HL-60 (cell line): ENCODE results near the gene ROR2.

ENCODE experiments used
- DNase-seq, 2 experiments: peaks; one replicate each; pipeline ENCODE4 v3.0.0-alpha.2; 2010 to 2020; ENCODE audit warnings: low read depth in 1 of 2, low spot score in 1 of 2
- H3K27ac ChIP-seq: fragments of 250-450 bp; sonication (Bioruptor Pico); replicated peaks from 2 replicates; pipeline ENCODE4 v1.5.1; 2020; ENCODE audit warnings: mild to moderate bottlenecking, moderate library complexity
- H3K27me3 ChIP-seq: fragments of 250-450 bp; sonication (Bioruptor Pico); 2 replicates; pipeline ENCODE4 v1.5.1; 2021; ENCODE audit warnings: mild to moderate bottlenecking, moderate library complexity; ENCODE audit not compliant: insufficient read depth, poor library complexity, severe bottlenecking
- H3K4me3 ChIP-seq: replicated peaks from 2 replicates; pipeline ENCODE4 v1.5.1; 2011; ENCODE audit warnings: mild to moderate bottlenecking, control low read depth, low read length; ENCODE audit not compliant: insufficient read depth
- GABPA ChIP-seq: IDR thresholded peaks from 2 replicates; pipeline ENCODE4 v1.6.1; 2012; ENCODE audit warnings: low read depth
- POLR2AphosphoS5 ChIP-seq: IDR thresholded peaks from 2 replicates; pipeline ENCODE4 v1.6.1; 2012; ENCODE audit warnings: low read depth
- SPI1 ChIP-seq: IDR thresholded peaks from 2 replicates; pipeline ENCODE4 v1.6.1; 2012; ENCODE audit warnings: low read depth, mild to moderate bottlenecking, borderline replicate concordance
- TF ChIP-seq, protein P1 (sequence below): IDR thresholded peaks from 2 replicates; pipeline ENCODE4 v1.6.1; 2012; ENCODE audit warnings: low read depth; ENCODE audit not compliant: insufficient replicate concordance
- TF ChIP-seq, protein P2 (sequence below): IDR thresholded peaks from one replicate; pipeline ENCODE4 v1.5.1; 2011; ENCODE audit warnings: low read length, control low read depth, inconsistent platforms; ENCODE audit not compliant: insufficient read depth

ROR2 gene

GRCh38 chr9:91817493-91818224 lies 132.4 kb downstream of the ROR2 start:
- no peak for DNase-seq

GRCh38 chr9:91817106-91817492 lies 132.9 kb downstream of the ROR2 start:
- no peak for TF ChIP-seq GABPA
- TF ChIP-seq, protein P1, sequence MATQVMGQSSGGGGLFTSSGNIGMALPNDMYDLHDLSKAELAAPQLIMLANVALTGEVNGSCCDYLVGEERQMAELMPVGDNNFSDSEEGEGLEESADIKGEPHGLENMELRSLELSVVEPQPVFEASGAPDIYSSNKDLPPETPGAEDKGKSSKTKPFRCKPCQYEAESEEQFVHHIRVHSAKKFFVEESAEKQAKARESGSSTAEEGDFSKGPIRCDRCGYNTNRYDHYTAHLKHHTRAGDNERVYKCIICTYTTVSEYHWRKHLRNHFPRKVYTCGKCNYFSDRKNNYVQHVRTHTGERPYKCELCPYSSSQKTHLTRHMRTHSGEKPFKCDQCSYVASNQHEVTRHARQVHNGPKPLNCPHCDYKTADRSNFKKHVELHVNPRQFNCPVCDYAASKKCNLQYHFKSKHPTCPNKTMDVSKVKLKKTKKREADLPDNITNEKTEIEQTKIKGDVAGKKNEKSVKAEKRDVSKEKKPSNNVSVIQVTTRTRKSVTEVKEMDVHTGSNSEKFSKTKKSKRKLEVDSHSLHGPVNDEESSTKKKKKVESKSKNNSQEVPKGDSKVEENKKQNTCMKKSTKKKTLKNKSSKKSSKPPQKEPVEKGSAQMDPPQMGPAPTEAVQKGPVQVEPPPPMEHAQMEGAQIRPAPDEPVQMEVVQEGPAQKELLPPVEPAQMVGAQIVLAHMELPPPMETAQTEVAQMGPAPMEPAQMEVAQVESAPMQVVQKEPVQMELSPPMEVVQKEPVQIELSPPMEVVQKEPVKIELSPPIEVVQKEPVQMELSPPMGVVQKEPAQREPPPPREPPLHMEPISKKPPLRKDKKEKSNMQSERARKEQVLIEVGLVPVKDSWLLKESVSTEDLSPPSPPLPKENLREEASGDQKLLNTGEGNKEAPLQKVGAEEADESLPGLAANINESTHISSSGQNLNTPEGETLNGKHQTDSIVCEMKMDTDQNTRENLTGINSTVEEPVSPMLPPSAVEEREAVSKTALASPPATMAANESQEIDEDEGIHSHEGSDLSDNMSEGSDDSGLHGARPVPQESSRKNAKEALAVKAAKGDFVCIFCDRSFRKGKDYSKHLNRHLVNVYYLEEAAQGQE: no peak
- TF ChIP-seq SPI1: no peak
- TF ChIP-seq POLR2AphosphoS5: no peak
- Histone ChIP-seq H3K27me3 (no peaks in the 10 kb centered on the region), H3K4me3 (no peak overlapping the region), H3K27ac (no peak overlapping the region)
- no peak for DNase-seq

More at GRCh38 chr9:91817493-91818224, 132.4 kb downstream of the ROR2 start:
- no peak for TF ChIP-seq POLR2AphosphoS5
- no peak for TF ChIP-seq GABPA
- no peak for TF ChIP-seq SPI1
- TF ChIP-seq, protein P2, sequence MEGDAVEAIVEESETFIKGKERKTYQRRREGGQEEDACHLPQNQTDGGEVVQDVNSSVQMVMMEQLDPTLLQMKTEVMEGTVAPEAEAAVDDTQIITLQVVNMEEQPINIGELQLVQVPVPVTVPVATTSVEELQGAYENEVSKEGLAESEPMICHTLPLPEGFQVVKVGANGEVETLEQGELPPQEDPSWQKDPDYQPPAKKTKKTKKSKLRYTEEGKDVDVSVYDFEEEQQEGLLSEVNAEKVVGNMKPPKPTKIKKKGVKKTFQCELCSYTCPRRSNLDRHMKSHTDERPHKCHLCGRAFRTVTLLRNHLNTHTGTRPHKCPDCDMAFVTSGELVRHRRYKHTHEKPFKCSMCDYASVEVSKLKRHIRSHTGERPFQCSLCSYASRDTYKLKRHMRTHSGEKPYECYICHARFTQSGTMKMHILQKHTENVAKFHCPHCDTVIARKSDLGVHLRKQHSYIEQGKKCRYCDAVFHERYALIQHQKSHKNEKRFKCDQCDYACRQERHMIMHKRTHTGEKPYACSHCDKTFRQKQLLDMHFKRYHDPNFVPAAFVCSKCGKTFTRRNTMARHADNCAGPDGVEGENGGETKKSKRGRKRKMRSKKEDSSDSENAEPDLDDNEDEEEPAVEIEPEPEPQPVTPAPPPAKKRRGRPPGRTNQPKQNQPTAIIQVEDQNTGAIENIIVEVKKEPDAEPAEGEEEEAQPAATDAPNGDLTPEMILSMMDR: no peak
- TF ChIP-seq, protein P1: no peak
- H3K27ac ChIP-seq: no peak overlapping the region
- H3K4me3 ChIP-seq: no peak overlapping the region
- H3K27me3 ChIP-seq: no peaks in the 10 kb centered on the region

- no peaks in the 10 kb centered on the region for H3K27me3 ChIP-seq
- no peak overlapping the region for H3K4me3 ChIP-seq
- DNase-seq: no peak
- TF ChIP-seq POLR2AphosphoS5 (no peak), GABPA (no peak), SPI1 (no peak)
- TF ChIP-seq, protein P2: no peak
- TF ChIP-seq, protein P1: no peak
- no peak overlapping the region for H3K27ac ChIP-seq
Measured at GRCh38 chr9:91816356-91816755, 133.7 kb downstream of the ROR2 start.
